Measurements from ENCODE around the gene TPPP. TPM values are rescaled to one million over a fixed set of nuclear protein-coding genes. Genes with fewer than 3 reads are reported as not detected.

The TPPP gene
- total and polyA plus RNA-seq, 2 of the 13 experiments (the other 11 are each of a cell fraction or from before 2014, with no cell fraction given) = 0.07 TPM; not detected in 1

DNA sequence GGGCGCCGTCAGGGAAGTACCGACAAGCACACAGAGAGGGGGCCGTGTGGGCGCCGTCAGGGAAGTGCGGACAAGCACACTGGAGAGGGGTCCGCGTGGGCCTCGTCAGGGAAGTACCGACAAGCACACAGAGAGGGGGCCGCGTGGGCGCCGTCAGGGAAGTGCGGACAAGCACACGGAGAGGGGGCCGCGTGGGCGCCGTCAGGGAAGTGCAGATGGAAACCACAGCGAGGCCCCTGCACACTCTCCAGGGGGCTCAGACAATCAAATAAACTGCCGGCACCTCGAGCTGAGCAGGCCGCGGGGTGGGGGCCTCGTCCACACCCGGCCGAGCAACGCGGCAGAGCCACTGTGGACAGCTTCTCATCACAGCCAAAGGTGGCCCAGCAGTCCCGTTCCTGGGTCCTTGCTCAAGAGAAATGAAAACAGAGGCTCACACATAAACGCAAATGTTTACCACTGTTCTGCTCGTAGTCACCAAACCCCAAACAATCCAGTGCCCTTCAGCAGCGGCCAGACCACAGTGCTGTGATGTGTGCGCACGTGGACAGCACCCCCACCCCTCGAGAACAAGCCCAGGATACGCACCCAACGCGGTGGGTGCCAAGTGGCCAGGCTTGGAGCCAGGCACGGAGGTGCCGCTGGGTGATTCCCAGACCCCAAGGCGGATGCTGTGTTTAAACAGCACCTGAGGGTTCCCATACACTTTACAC is 24.7 kb downstream of the TPPP start:
- no peaks in the 10 kb centered on the region for H3K79me2 ChIP-seq (ENCODE audit: insufficient read depth, low read length)
- H3K36me3 ChIP-seq (replicated peaks in 1 of 2; ENCODE audit: control insufficient read depth in 1 of 2, insufficient read depth in 2 of 2, low read length in 2 of 2) = peaks cover 4 to 24% of the 10 kb centered on the region in 2 experiments; a peak in 3 of 5 replicates
- no peak for FAIRE-seq
- no peaks in the 10 kb centered on the region for H3K9me3 ChIP-seq (ENCODE audit: low read length)
- DNase-seq (ENCODE audit: low spot score) = no peak
- CTCF ChIA-PET (ENCODE audit: low intra/inter-chr PET ratio, low total read pairs) = interaction anchor here (0.7 kb wide), 1 partner anchor 235 kb away, joined by 4 read pairs; no protein-coding TSS in a partner anchor
- H4K20me1 ChIP-seq (ENCODE audit: insufficient read depth, low read length) = no peaks in the 10 kb centered on the region; the same call in 1 of the 2 replicates
- H2AFZ ChIP-seq (ENCODE audit: low read length) = no peak overlapping the region
- POLR2A ChIA-PET = no interaction called here
- intact Hi-C loops (cut with micrococcal nuclease; ENCODE audit: unreplicated experiment) (no loop called here), in situ Hi-C loops (cut with HindIII; ENCODE audit: extremely low pct_ligation_motif_present, low pct_unique_long_range_greater_than_20kb) (no loop called here)
- no peaks in the 10 kb centered on the region; a peak in 1 of 5 replicates for H3K27me3 ChIP-seq (ENCODE audit: control insufficient read depth in 1 of 2, insufficient read depth in 2 of 2, low read length in 2 of 2)
- no TSS peak for BruUV-seq (replicated peaks)
- no peak overlapping the region for H3K9ac ChIP-seq (ENCODE audit: insufficient read depth, low read depth, low read length)
- WGBS (ENCODE audit: low lambda C conversion rate) = 96% methylated on average over 44 of the region's 44 CpGs
- no peak overlapping the region for H3K4me3 ChIP-seq (replicated peaks in 1 of 3; ENCODE audit: insufficient read depth in 1 of 3, low read depth in 2 of 3, low read length in 3 of 3)
- no peak overlapping the region for H3K27ac ChIP-seq (ENCODE audit: extremely low read length, insufficient read depth, low read length)
- no peak for ATAC-seq
- TF ChIP-seq TEAD3 (CRISPR knock-in tag; optimal IDR thresholded peaks at IDR 0.05; ENCODE audit: borderline replicate concordance) (no peak), EHMT2 (IDR thresholded peaks at IDR 0.05; ENCODE audit: borderline replicate concordance, low read depth, low read length) (no peak), ZNF567 (CRISPR knock-in tag; IDR thresholded peaks at IDR 0.05; ENCODE audit: borderline replicate concordance) (no peak), ZNF773 (CRISPR knock-in tag; IDR thresholded peaks at IDR 0.05; ENCODE audit: borderline replicate concordance) (no peak), KDM4B (CRISPR knock-in tag; IDR thresholded peaks at IDR 0.05) (no peak), TSC22D2 (CRISPR knock-in tag; IDR thresholded peaks at IDR 0.05; ENCODE audit: borderline replicate concordance) (no peak), RARG (CRISPR knock-in tag; IDR thresholded peaks at IDR 0.05; ENCODE audit: low read depth) (no peak), KLF13 (CRISPR knock-in tag; IDR thresholded peaks at IDR 0.05) (no peak)
- TF ChIP-seq, protein P1, sequence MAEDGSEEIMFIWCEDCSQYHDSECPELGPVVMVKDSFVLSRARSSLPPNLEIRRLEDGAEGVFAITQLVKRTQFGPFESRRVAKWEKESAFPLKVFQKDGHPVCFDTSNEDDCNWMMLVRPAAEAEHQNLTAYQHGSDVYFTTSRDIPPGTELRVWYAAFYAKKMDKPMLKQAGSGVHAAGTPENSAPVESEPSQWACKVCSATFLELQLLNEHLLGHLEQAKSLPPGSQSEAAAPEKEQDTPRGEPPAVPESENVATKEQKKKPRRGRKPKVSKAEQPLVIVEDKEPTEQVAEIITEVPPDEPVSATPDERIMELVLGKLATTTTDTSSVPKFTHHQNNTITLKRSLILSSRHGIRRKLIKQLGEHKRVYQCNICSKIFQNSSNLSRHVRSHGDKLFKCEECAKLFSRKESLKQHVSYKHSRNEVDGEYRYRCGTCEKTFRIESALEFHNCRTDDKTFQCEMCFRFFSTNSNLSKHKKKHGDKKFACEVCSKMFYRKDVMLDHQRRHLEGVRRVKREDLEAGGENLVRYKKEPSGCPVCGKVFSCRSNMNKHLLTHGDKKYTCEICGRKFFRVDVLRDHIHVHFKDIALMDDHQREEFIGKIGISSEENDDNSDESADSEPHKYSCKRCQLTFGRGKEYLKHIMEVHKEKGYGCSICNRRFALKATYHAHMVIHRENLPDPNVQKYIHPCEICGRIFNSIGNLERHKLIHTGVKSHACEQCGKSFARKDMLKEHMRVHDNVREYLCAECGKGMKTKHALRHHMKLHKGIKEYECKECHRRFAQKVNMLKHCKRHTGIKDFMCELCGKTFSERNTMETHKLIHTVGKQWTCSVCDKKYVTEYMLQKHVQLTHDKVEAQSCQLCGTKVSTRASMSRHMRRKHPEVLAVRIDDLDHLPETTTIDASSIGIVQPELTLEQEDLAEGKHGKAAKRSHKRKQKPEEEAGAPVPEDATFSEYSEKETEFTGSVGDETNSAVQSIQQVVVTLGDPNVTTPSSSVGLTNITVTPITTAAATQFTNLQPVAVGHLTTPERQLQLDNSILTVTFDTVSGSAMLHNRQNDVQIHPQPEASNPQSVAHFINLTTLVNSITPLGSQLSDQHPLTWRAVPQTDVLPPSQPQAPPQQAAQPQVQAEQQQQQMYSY (CRISPR knock-in tag; IDR thresholded peaks at IDR 0.05) = no peak
- H3K4me2 ChIP-seq (ENCODE audit: low read depth, low read length) = no peak overlapping the region
- H3K4me1 ChIP-seq (ENCODE audit: insufficient read depth, low read length) = peaks cover 35% of the 10 kb centered on the region

Data from HepG2 (cell line).